Keratinocyte (primary cell): ENCODE measurements around the gene LTBP2. TPM values are rescaled to one million over a fixed set of nuclear protein-coding genes. Genes with fewer than 3 reads are reported as not detected.

Source experiments
- DNase-seq: peaks from one replicate; pipeline ENCODE4 v3.0.0-alpha.2; 2011; ENCODE audit warnings: low read depth, missing footprints, low spot score
- FAIRE-seq: peaks from 2 replicates; lab custom pipeline; 2011; peaks lifted over from hg19 to GRCh38; lab: Jason Lieb, UNC
- H2AFZ ChIP-seq: 2 replicates; pipeline ENCODE4 v1.6.0; 2012; ENCODE audit warnings: low read length, control low read depth, inconsistent platforms; ENCODE audit not compliant: control insufficient read depth
- H3K27ac ChIP-seq: 2 replicates; pipeline ENCODE4 v1.5.1; 2011; ENCODE audit warnings: low read length; ENCODE audit not compliant: control insufficient read depth, insufficient read depth
- H3K27me3 ChIP-seq: 3 replicates; pipeline ENCODE4 v1.6.0; 2011; ENCODE audit warnings: low read length; ENCODE audit not compliant: control insufficient read depth, insufficient read depth; ENCODE audit errors: extremely low read depth
- H3K36me3 ChIP-seq, 2 experiments: 2 replicates in 1 of 2; 3 replicates in 1 of 2; pipeline ENCODE4 v1.5.1; 2011; ENCODE audit warnings: low read length in 2 of 2, mild to moderate bottlenecking in 1 of 2; ENCODE audit not compliant: control insufficient read depth in 2 of 2, insufficient read depth in 2 of 2; ENCODE audit errors: extremely low read depth in 1 of 2
- H3K4me1 ChIP-seq: 3 replicates; pipeline ENCODE4 v1.5.1; 2011; ENCODE audit warnings: low read length; ENCODE audit not compliant: control insufficient read depth, insufficient read depth; ENCODE audit errors: extremely low read depth
- H3K4me2 ChIP-seq: 3 replicates; pipeline ENCODE4 v1.6.0; 2011; ENCODE audit warnings: low read depth, low read length; ENCODE audit not compliant: control insufficient read depth, insufficient read depth; ENCODE audit errors: extremely low read depth
- H3K4me3 ChIP-seq, 3 experiments: fragments of 200-600 bp in 1 of 3; sonication (generic) in 1 of 3; 2 replicates in 2 of 3; 3 replicates in 1 of 3; pipeline ENCODE4 v1.5.1; 2011 to 2016; ENCODE audit warnings: low read length in 3 of 3, mild to moderate bottlenecking in 3 of 3, control low read depth in 2 of 3, inconsistent platforms in 1 of 3, low read depth in 1 of 3, mixed read lengths in 1 of 3, mixed run types in 1 of 3, moderate library complexity in 1 of 3; ENCODE audit not compliant: control insufficient read depth in 2 of 3, insufficient read depth in 2 of 3; ENCODE audit errors: extremely low read depth in 1 of 3
- H3K79me2 ChIP-seq: 2 replicates; pipeline ENCODE4 v1.6.0; 2012; ENCODE audit warnings: low read length; ENCODE audit not compliant: control insufficient read depth, insufficient read depth
- H3K9ac ChIP-seq: 3 replicates; pipeline ENCODE4 v1.6.0; 2011; ENCODE audit warnings: low read length; ENCODE audit not compliant: control insufficient read depth, insufficient read depth; ENCODE audit errors: extremely low read depth
- H3K9me1 ChIP-seq: 3 replicates; pipeline ENCODE4 v1.6.0; 2011; ENCODE audit warnings: low read length; ENCODE audit not compliant: control insufficient read depth, insufficient read depth; ENCODE audit errors: extremely low read depth
- H3K9me3 ChIP-seq: 2 replicates; pipeline ENCODE4 v1.5.1; 2012; ENCODE audit warnings: low read depth, low read length; ENCODE audit not compliant: control insufficient read depth
- H4K20me1 ChIP-seq: 3 replicates; pipeline ENCODE4 v1.6.0; 2011; ENCODE audit warnings: low read length; ENCODE audit not compliant: control insufficient read depth, insufficient read depth; ENCODE audit errors: extremely low read depth
- EZH2 ChIP-seq: IDR thresholded peaks from one replicate; pipeline ENCODE4 v1.6.1; 2012; ENCODE audit warnings: inconsistent platforms, mild to moderate bottlenecking, low read length, moderate library complexity
- dilution Hi-C: fragments of 300-500 bp; cut with MboI; formaldehyde crosslinking; loops from one replicate; pipeline ENCODE4 v1.7.0; 2020; ENCODE audit warnings: low sequenced_read_pairs; ENCODE audit not compliant: extremely low pct_ligation_motif_present
- polyA plus RNA-seq, 5 experiments: library from polyadenylated mRNA; depleted of rRNA in 3 of 5; stranded (reverse) in 3 of 5; stranded (forward) in 1 of 5; unstranded in 1 of 5; fragments of >200 nt; gene quantifications; 1 replicate in 1 of 5; 2 replicates in 3 of 5; 3 replicates in 1 of 5; pipeline versions ENCODE4 v1.2.1 to v1.2.3, GENCODE V29; 2011 to 2012; ENCODE audit warnings: missing spikeins in 2 of 5, low read depth in 1 of 5, low replicate concordance in 1 of 5
- TF ChIP-seq, protein P1 (sequence below), 3 experiments: IDR thresholded peaks in 1 of 3; conservative IDR thresholded peaks in 1 of 3; optimal IDR thresholded peaks in 1 of 3; 2 replicates in 2 of 3; 3 replicates in 1 of 3; pipeline versions ENCODE3 to v1.5.1; 2011; ENCODE audit warnings: low read length in 3 of 3, mild to moderate bottlenecking in 3 of 3, moderate library complexity in 2 of 3, control low read depth in 1 of 3, inconsistent platforms in 1 of 3; ENCODE audit not compliant: insufficient read depth in 2 of 3; ENCODE audit errors: extremely low read depth in 1 of 3

LTBP2 gene
- polyA plus RNA-seq, 1 donor (not counting 4 experiments of a cell fraction or from before 2014, with no cell fraction given), result 23.9 TPM

DNA sequence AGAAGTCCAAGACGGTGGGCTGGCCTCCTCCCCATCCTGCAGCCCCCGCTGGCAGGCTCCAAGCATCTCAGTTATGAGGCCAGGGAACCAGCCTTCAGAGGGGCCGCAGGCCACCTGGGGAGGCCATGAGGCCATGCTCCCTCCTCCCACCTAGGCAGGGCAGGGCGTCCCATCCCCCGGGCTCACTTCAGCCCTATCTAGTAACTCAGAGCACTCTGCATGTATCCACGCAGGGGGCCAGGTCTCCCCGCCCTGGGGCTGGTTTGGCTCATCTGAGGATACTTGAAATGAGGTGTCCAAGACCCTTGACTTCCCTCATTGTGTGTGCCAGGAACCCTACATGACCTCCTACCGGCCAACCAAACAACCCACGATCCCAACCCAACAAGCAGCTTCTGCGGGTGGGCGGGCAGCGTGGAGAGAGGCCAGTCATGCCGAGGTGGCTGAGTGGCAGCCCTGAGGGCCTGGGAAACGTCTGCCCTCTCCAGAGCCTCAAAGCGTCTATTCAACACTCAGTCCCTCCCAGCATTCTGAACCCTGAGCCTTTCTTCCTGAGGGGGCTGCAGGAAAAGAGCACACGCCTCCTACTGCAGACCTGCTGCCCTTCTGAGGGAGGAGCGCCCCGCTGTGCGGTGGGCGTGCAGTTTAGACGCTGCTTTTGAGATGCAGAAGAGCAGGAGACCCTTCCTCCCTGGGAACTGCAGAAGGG, 101.7 kb downstream of the LTBP2 start:
- Histone ChIP-seq H3K27ac (peak overlapping the region; percentile 27), H3K27me3 (no peaks in the 10 kb centered on the region), H3K4me1 (peaks cover 11% of the 10 kb centered on the region), H3K9me3 (no peaks in the 10 kb centered on the region), H4K20me1 (no peaks in the 10 kb centered on the region), H3K9me1 (no peaks in the 10 kb centered on the region), H3K4me3 (no peak overlapping the region), H3K36me3 (peaks cover 62 to 65% of the 10 kb centered on the region in 2 experiments), H3K9ac (peak overlapping the region; percentile 4), H3K79me2 (no peaks in the 10 kb centered on the region), H3K4me2 (no peak overlapping the region), H2AFZ (no peak overlapping the region)
- TF ChIP-seq, protein P1, sequence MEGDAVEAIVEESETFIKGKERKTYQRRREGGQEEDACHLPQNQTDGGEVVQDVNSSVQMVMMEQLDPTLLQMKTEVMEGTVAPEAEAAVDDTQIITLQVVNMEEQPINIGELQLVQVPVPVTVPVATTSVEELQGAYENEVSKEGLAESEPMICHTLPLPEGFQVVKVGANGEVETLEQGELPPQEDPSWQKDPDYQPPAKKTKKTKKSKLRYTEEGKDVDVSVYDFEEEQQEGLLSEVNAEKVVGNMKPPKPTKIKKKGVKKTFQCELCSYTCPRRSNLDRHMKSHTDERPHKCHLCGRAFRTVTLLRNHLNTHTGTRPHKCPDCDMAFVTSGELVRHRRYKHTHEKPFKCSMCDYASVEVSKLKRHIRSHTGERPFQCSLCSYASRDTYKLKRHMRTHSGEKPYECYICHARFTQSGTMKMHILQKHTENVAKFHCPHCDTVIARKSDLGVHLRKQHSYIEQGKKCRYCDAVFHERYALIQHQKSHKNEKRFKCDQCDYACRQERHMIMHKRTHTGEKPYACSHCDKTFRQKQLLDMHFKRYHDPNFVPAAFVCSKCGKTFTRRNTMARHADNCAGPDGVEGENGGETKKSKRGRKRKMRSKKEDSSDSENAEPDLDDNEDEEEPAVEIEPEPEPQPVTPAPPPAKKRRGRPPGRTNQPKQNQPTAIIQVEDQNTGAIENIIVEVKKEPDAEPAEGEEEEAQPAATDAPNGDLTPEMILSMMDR (optimal IDR thresholded peaks at IDR 0.05 in 1 of 3, IDR thresholded peaks at IDR 0.05 in 1 of 3, conservative IDR thresholded peaks at IDR 0.05 in 1 of 3; ENCODE audit: extremely low read depth in 1 of 3, insufficient read depth in 2 of 3, low read length in 3 of 3), result no peak
- TF ChIP-seq EZH2, result no peak
- dilution Hi-C loops, result no loop called here
- DNase-seq, result no peak
- no peak for FAIRE-seq

DNA sequence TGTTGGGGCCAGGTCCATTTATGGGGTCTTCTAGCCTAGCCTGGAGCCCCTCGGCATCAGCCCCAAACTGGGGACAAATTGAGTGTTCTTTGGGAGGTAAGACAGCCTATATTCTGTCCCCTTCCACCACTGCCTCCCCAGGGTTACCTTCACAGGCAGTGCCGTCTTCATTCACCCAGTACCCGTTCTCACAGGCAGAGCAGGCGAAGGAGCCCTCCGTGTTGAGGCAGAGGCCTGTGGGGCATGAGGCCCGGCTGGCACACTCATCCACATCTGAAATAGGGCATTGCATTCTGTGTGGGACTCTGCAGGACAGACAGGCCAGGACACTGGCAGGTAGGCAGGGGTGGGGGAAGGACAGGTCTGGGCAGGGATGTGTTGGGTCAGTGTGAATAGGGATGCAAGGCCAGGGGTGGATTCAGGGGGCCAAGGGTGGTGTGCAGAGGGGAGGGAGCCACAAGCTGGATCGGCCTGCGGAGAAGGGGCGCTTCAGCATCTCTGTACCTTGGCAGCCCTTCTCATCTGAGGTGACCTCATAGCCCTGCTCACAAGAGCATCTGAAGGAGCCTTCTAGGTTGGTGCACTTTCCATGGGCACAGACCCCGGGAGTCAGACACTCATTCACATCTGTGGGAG, 102.3 kb downstream of the LTBP2 start:
- no peaks in the 10 kb centered on the region for H3K27me3 ChIP-seq
- no peaks in the 10 kb centered on the region for H3K9me1 ChIP-seq
- no peak for FAIRE-seq

More for the DNA sequence above, 102.3 kb downstream of the LTBP2 start:
- no peak overlapping the region for H3K4me3 ChIP-seq
- H3K9me3 ChIP-seq, result no peaks in the 10 kb centered on the region
- dilution Hi-C loops, result no loop called here
- H3K36me3 ChIP-seq, result peaks cover 63 to 68% of the 10 kb centered on the region in 2 experiments
- DNase-seq, result no peak
- H3K9ac ChIP-seq, result no peak overlapping the region
- H2AFZ ChIP-seq, result no peak overlapping the region
- no peaks in the 10 kb centered on the region for H3K79me2 ChIP-seq
- H3K4me2 ChIP-seq, result no peak overlapping the region
- H3K4me1 ChIP-seq, result peaks cover 11% of the 10 kb centered on the region
- TF ChIP-seq, protein P1 (optimal IDR thresholded peaks at IDR 0.05 in 1 of 3, IDR thresholded peaks at IDR 0.05 in 1 of 3, conservative IDR thresholded peaks at IDR 0.05 in 1 of 3; ENCODE audit: extremely low read depth in 1 of 3, insufficient read depth in 2 of 3, low read length in 3 of 3), result no peak
- TF ChIP-seq EZH2, result no peak
- H3K27ac ChIP-seq, result no peak overlapping the region
- H4K20me1 ChIP-seq, result no peaks in the 10 kb centered on the region
